Osteoblast (primary cell): Measurements from ENCODE around the gene FAM237B. TPM values are rescaled to one million over a fixed set of nuclear protein-coding genes. Genes with fewer than 3 reads are reported as not detected.

Experiments used
- DNase-seq: peaks from one replicate; pipeline ENCODE4 v3.0.0; 2011; ENCODE audit warnings: low spot score, mixed read lengths; ENCODE audit not compliant: insufficient read length; ENCODE audit errors: missing footprints
- H2AFZ ChIP-seq: 2 replicates; pipeline ENCODE4 v1.6.0; 2011; ENCODE audit warnings: mild to moderate bottlenecking, low read length
- H3K27ac ChIP-seq: 2 replicates; pipeline ENCODE4 v1.5.1; 2011; ENCODE audit warnings: mild to moderate bottlenecking, low read depth, low read length, moderate library complexity
- H3K27me3 ChIP-seq: 2 replicates; pipeline ENCODE4 v1.6.0; 2012; ENCODE audit warnings: mild to moderate bottlenecking, control low read depth, inconsistent platforms, low read length, moderate library complexity; ENCODE audit not compliant: insufficient read depth
- H3K36me3 ChIP-seq: 2 replicates; pipeline ENCODE4 v1.5.1; 2011; ENCODE audit warnings: mild to moderate bottlenecking, low read length, control low read depth, moderate library complexity; ENCODE audit not compliant: insufficient read depth
- H3K4me1 ChIP-seq: 2 replicates; pipeline ENCODE4 v1.5.1; 2011; ENCODE audit warnings: mild to moderate bottlenecking, low read length, control low read depth, moderate library complexity; ENCODE audit not compliant: insufficient read depth
- H3K4me2 ChIP-seq: 2 replicates; pipeline ENCODE4 v1.6.0; 2011; ENCODE audit warnings: mild to moderate bottlenecking, low read length; ENCODE audit not compliant: insufficient read depth
- H3K4me3 ChIP-seq: fragments of 200-600 bp; sonication (generic); 3 replicates; pipeline ENCODE4 v1.5.1; 2012; ENCODE audit warnings: mild to moderate bottlenecking, low read length, inconsistent platforms; ENCODE audit not compliant: insufficient read depth
- H3K79me2 ChIP-seq: 2 replicates; pipeline ENCODE4 v1.6.0; 2012; ENCODE audit warnings: mild to moderate bottlenecking, low read length, control low read depth, inconsistent platforms; ENCODE audit not compliant: insufficient read depth
- H3K9me3 ChIP-seq: 2 replicates; pipeline ENCODE4 v1.5.1; 2011; ENCODE audit warnings: low read depth, low read length, control low read depth
- H4K20me1 ChIP-seq: 2 replicates; pipeline ENCODE4 v1.6.0; 2012; ENCODE audit warnings: mild to moderate bottlenecking, low read length, control low read depth; ENCODE audit not compliant: insufficient read depth
- total RNA-seq: library from RNA; depleted of rRNA; stranded (reverse); fragments of >200 nt; gene quantifications from 2 replicates; pipeline ENCODE4 v1.2.3, GENCODE V29; 2012
- TF ChIP-seq, protein P1 (sequence below): IDR thresholded peaks from 2 replicates; pipeline ENCODE4 v1.5.1; 2011; ENCODE audit warnings: mild to moderate bottlenecking, low read depth, low read length, moderate library complexity; ENCODE audit errors: extremely low read depth

Gene FAM237B
- total RNA-seq, 1 donor: not detected

DNA sequence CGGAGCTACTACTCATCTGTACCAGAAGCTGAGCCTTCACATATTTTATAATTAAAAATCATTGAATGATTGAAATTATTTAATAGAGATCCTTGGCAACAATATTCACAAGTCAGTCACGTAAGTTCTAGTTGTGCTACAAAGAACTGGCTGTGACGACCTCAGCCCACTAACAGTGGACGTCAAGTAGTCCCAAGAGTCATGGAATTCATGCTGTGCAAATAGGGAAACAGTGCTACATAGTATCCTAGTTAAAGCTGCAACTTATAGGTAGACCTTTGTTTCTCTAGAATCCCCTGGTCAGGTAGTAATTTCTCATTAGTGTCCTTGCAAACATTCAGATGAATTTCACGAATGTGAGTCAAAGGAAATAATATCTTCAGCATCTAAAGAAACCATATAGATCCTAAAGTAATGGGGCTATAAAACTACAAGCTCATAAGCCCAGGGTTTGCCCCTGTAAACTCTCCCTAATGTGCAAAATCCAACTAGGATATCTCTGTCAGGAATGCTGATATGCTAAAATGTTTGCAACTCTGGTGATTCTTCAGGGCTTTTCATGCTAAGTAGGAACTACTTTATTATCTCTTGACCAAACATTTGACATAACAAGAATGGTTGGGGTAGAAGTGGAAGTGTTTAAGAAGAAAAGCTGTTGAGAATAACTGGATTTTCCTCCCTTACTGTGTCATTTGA lies 44.9 kb downstream of the FAM237B start:
- TF ChIP-seq, protein P1, sequence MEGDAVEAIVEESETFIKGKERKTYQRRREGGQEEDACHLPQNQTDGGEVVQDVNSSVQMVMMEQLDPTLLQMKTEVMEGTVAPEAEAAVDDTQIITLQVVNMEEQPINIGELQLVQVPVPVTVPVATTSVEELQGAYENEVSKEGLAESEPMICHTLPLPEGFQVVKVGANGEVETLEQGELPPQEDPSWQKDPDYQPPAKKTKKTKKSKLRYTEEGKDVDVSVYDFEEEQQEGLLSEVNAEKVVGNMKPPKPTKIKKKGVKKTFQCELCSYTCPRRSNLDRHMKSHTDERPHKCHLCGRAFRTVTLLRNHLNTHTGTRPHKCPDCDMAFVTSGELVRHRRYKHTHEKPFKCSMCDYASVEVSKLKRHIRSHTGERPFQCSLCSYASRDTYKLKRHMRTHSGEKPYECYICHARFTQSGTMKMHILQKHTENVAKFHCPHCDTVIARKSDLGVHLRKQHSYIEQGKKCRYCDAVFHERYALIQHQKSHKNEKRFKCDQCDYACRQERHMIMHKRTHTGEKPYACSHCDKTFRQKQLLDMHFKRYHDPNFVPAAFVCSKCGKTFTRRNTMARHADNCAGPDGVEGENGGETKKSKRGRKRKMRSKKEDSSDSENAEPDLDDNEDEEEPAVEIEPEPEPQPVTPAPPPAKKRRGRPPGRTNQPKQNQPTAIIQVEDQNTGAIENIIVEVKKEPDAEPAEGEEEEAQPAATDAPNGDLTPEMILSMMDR: no peak
- H4K20me1 ChIP-seq: no peaks in the 10 kb centered on the region
- no peaks in the 10 kb centered on the region for H3K9me3 ChIP-seq
- no peak overlapping the region for H2AFZ ChIP-seq
- no peaks in the 10 kb centered on the region for H3K36me3 ChIP-seq
- H3K4me1 ChIP-seq: peaks cover 13% of the 10 kb centered on the region
- no peak overlapping the region for H3K4me3 ChIP-seq
- H3K27ac ChIP-seq: no peak overlapping the region
- peak; percentile 22 for DNase-seq
- H3K4me2 ChIP-seq: no peak overlapping the region
- H3K79me2 ChIP-seq: no peaks in the 10 kb centered on the region
- H3K27me3 ChIP-seq: no peaks in the 10 kb centered on the region

- TF ChIP-seq, protein P1: no peak
- H3K4me3 ChIP-seq: no peak overlapping the region
- no peaks in the 10 kb centered on the region for H3K36me3 ChIP-seq
- H3K4me1 ChIP-seq: peaks cover 30% of the 10 kb centered on the region
- H3K79me2 ChIP-seq: no peaks in the 10 kb centered on the region
- no peaks in the 10 kb centered on the region for H3K9me3 ChIP-seq
- no peak overlapping the region for H3K27ac ChIP-seq
- H3K4me2 ChIP-seq: no peak overlapping the region
- H2AFZ ChIP-seq: no peak overlapping the region
- DNase-seq: no peak
- H3K27me3 ChIP-seq: no peaks in the 10 kb centered on the region
- no peaks in the 10 kb centered on the region for H4K20me1 ChIP-seq
Measured at GRCh38 chr7:90274161-90274560, 46.9 kb downstream of the FAM237B start.

- Histone ChIP-seq H2AFZ (no peak overlapping the region), H3K36me3 (no peaks in the 10 kb centered on the region), H3K27ac (peak overlapping the region; percentile 63), H3K4me3 (no peak overlapping the region), H3K79me2 (no peaks in the 10 kb centered on the region), H3K4me1 (peaks cover 37% of the 10 kb centered on the region), H3K9me3 (no peaks in the 10 kb centered on the region), H4K20me1 (no peaks in the 10 kb centered on the region), H3K4me2 (peak overlapping the region; percentile 20), H3K27me3 (no peaks in the 10 kb centered on the region)
- TF ChIP-seq, protein P1: no peak
- DNase-seq: no peak
Measured at GRCh38 chr7:90272242-90272641, 48.9 kb downstream of the FAM237B start.

- Histone ChIP-seq H3K9me3 (no peaks in the 10 kb centered on the region), H3K4me2 (peak overlapping the region; percentile 20), H3K27me3 (no peaks in the 10 kb centered on the region), H3K4me3 (no peak overlapping the region), H3K36me3 (no peaks in the 10 kb centered on the region), H4K20me1 (no peaks in the 10 kb centered on the region), H3K27ac (peak overlapping the region; percentile 63), H3K4me1 (peaks cover 42% of the 10 kb centered on the region), H3K79me2 (no peaks in the 10 kb centered on the region), H2AFZ (no peak overlapping the region)
- DNase-seq: no peak
- TF ChIP-seq, protein P1: no peak
Measured at GRCh38 chr7:90271753-90272152, 49.4 kb downstream of the FAM237B start.
